HG03460 (cell line): Measurements from ENCODE around the gene SLC4A2.

Experiments
- ATAC-seq: cut with Tn5 transposase; IDR thresholded peaks from one replicate; pipeline ENCODE4 v1.9.1; 2021; ENCODE audit not compliant: unreplicated experiment

The SLC4A2 gene

GRCh38 chr7:151062399-151063211 is 3.2 kb downstream of the SLC4A2 start:
- no peak for ATAC-seq

GRCh38 chr7:151063212-151063561 is 3.8 kb downstream of the SLC4A2 start:
- ATAC-seq = no peak

- ATAC-seq = no peak
These were observed 5.1 kb downstream of the SLC4A2 start for GRCh38 chr7:151064454-151064853.

GRCh38 chr7:151064993-151065392 is 5.6 kb downstream of the SLC4A2 start:
- no peak for ATAC-seq

GRCh38 chr7:151065516-151065915 is 6.1 kb downstream of the SLC4A2 start:
- no peak for ATAC-seq

GRCh38 chr7:151066273-151066974 is 7.0 kb downstream of the SLC4A2 start:
- no peak for ATAC-seq

GRCh38 chr7:151068069-151068773 is 8.8 kb downstream of the SLC4A2 start:
- ATAC-seq = no peak

- no peak for ATAC-seq
These were observed 10.6 kb downstream of the SLC4A2 start for GRCh38 chr7:151069841-151070573.

GRCh38 chr7:151070574-151070960 is 11.2 kb downstream of the SLC4A2 start:
- no peak for ATAC-seq

- no peak for ATAC-seq
These were observed 11.9 kb downstream of the SLC4A2 start for GRCh38 chr7:151071032-151071866.

GRCh38 chr7:151073990-151074389 is 14.6 kb downstream of the SLC4A2 start:
- no peak for ATAC-seq

GRCh38 chr7:151074817-151075661 is 15.7 kb downstream of the SLC4A2 start:
- no peak for ATAC-seq

GRCh38 chr7:151075662-151075971 is 16.2 kb downstream of the SLC4A2 start:
- no peak for ATAC-seq

GRCh38 chr7:151075978-151076426 is 16.6 kb downstream of the SLC4A2 start:
- ATAC-seq = no peak

GRCh38 chr7:151076863-151077704 is 17.7 kb downstream of the SLC4A2 start:
- no peak for ATAC-seq

GRCh38 chr7:151077705-151078232 is 18.4 kb downstream of the SLC4A2 start:
- ATAC-seq = no peak

GRCh38 chr7:151078233-151079040 is 19.0 kb downstream of the SLC4A2 start:
- ATAC-seq = no peak
